Endometrium (tissue), 2 donors: Measurements from ENCODE around the gene CEP85L.
A peak's percentile ranks its signal among the peaks of the same experiment; 100 is the strongest.

ENCODE experiments used
- FAIRE-seq: peaks from 2 replicates; lab custom pipeline; 2012; peaks lifted over from hg19 to GRCh38; lab: Jason Lieb, UNC
- donor health status: control.
- donor health status: control.

CEP85L gene

DNA sequence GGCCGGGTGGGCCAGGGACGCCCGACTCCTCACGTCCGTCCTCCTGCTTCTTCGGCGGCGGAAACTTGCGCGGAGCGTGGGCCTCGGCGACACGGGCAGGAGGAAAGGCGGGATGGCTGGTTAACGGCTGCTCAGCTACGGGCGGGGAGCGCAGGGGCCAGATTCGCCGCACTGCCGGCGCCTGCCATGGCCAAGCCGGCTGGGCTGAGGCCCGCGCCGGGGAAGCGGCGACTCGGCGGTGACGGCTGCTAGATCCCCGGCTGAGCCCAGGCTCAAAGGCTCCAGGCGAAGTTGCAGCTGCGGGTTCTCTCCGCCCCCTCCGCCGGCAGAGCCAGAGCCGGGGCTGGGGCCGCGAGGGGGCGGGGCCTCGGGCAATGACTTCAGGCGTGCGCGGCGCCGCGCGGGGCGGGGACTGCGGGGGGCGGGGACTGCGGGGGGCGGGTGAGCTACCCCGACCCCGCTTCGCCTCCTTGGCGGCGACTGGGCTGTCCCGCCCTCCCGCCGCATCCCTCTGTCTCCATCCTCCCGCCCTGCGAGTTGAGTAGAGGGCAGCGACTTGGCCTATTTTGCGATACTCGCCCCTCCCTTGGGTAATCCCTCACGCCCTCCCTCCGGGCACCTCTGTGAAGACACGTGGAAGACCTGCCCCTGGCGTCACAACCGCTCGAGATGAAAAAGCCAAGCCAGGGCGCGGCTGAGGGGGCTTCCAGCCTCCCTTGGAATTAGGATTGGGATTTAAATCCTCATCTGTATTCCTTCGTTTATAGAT, at the start of gene CEP85L:
Gene CEP85L (minus strand): TSS at position 310 of the 769 bp plus-strand sequence. CDS start 322 bp downstream, outside the sequence.
- FAIRE-seq, result no peak

DNA sequence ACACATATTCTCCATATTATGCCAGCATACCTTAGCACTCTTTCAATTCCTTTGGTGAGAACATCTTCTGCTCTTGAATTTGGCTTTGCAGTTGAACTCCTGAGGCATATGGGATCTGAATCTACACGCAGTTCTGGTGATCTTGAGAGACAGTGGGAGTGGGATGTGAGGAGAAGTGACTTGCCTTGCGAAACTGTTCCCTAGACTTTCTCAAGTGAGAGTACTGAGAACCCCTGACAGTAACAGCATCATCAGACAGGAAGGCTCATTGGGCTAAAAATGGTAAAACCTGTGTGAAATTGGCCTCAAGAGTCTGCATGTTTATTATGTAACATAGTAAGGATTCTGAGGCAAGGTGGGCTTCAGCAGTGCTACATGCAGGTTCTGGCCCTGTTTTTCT, 49.1 kb upstream of the CEP85L start:
- no peak for FAIRE-seq

DNA sequence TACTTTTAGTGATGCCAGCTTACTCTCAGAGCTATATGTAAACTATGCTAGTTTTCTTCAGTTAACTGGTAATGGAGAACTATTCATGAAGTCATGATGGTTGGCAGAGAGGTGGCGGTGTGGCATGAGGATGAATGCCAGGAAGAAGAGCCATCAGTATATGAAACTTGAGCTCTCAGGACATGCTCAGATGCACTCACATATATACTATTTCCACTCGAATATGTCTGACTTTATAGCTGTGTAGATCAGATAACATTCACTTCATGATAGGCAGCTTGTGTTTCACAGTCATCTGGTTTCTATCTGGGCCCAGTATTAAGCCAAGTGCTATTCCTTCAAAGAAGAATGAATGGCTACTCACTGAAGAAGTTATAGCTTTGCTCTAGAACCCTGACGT, 46.2 kb upstream of the CEP85L start:
- no peak for FAIRE-seq

DNA sequence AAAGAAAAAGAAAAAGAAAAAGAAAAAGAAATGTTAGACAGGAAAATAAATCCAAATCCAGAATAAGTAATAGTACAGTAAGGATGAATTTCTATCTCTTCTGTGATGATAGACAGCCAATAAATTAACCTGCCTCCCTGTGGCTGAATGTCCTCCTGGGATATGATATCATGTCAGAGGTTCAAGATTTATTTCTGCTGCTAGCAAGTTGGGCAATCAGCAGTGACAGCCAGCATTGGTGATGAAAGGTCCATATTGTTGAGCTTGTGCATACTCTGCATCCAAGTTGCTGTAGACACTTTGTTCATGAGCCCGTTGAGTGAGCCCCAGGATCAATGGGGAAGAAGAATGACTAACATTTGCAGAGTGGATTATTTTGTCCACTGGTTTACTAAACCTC, 44.9 kb upstream of the CEP85L start:
- FAIRE-seq, result no peak

DNA sequence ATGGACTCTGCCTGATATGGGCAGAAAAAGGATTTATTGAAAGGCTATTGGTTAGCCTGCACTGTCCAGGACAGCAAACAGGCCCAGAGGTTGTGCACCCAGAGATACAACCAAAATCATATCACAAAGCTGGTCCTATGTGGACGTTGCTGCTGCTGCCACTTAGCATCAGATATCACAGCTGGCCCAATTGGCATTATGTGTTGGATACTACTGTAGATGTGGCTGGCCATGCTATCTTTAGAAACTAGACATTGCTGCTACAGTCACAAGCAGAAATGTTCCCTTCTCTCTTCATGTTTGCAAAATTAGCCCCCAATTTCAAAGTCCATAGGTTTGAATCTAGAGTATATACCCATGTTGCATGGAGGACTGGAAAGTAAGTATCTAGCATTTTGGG, 42.2 kb upstream of the CEP85L start:
- no peak for FAIRE-seq

DNA sequence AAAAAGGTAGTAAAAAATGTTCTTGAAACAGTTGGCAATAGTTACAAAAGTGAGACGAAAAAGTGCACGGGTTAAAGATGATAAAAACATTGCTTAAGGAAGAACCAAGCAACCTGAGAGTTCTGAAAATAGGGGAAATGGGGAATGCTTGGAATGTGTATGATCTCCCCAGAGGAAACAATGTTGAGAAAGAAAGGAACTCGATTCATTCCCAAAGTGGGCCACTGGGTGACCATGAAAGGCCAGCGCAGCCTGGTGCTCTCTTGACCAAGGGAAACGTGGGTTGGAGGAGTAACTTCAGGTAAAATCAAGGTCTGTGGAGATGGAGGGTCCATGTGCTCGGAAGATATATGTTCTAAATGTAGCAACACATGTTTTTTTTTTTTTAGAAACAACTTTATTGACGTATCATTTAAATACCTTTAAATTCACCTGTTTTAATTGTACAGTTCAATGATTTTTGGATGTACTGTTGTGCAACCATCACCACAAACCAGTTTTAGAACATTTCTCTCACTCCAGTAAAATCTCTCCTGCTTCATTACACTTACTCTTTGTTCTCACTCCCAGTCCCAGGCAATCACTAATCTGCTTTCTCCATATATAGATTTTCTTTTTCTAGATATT, 34.5 kb upstream of the CEP85L start:
- FAIRE-seq, result no peak

DNA sequence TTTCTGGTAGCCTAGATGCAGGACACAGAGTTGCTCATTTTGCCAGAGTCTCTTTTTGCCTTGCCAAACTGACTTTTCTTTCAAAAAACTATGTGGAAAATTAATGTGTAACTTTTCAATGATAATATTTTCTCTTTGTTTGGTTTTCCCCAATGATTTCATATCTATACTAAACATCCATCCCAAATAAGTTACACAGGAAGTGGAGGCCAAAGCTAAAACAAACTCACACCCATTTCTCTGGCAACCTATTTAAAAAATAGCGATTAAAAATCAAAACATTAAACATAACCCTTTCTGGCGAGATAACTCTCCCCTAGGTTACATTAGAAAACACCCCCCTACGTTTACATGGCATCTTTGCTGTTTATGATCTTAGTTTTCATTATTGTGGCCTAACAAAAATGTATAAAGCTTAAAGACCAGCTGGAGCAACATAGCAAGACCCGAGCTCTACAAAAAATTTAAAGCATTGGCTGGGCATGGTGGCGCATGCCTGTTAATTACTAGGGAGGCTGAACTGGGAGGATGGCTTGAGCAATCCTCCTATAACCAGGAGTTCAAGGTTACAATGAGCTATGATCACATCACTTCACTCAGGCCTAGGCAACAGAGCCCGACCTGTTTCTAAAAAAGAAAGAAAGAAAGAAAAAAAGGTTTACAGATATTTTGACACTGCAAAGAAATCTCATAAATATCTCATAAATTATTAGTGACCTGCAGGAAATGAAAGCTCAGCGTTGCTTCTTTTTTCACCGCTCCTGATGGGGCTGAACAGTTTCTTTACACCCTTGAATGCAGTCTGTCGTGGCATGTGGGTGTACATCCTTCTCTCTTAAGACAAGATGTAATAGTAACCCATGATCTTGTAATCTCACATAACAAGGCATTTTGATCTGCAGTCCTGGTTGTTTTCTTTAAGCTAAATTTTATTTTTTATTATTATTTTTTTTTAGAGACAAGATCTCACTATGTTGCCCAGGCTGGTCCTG, 32.8 kb upstream of the CEP85L start:
- no peak for FAIRE-seq

DNA sequence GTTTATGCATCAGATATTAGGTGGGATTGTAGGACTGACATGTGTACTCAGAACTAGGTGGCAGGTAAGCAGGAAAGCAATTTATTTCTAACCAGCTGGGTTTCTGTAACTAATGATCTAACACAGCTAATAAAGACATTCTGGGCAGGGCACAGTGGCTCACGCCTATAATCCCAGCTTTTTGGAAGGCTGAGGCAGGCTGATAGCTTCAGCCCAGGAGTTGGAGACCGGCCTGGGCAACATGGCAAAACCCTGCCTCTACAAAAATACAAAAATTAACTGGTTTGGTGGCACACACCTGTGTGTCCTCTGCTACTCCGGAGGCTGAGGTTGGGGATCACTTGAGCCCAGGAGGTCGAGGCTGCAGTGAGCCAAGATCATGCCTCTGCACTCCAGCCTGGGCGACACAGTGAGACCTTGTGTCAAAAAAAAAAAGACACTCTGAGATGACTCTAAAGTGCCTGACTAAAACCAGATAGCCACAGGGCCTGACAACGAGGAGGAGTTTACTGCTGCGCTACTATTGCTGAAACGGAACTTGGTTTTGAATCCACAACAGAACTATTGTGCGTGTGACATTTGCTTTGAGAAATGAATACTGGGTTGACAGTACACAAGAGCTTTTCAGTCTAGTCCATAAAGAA, 29.2 kb upstream of the CEP85L start:
- no peak for FAIRE-seq

DNA sequence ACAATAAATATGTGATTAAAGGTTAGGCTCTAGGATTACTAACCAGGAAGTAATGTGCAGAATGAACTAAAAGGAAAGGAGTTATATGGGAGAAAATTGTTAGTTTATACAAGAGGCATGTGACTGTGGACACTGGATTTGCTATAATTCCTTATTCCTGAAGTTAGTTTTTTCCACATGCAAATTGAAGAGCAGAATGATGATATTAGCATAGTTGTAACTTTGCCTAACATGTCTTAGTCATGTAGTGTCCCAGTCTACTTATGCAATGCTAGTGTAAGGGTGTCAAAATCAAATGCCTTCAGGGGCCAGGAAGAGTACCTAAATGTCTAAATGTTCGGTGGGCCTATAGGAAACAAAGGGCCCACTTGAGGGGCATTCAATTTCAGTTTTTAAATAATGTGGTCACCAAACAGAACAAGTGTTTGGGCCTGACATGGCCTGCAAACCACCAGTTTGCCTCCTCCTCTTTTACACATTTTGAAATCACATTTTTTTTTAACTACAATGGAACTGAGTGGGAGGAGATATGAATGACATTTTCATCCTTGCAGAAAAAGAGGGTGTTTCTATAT, 28.0 kb upstream of the CEP85L start:
- no peak for FAIRE-seq

DNA sequence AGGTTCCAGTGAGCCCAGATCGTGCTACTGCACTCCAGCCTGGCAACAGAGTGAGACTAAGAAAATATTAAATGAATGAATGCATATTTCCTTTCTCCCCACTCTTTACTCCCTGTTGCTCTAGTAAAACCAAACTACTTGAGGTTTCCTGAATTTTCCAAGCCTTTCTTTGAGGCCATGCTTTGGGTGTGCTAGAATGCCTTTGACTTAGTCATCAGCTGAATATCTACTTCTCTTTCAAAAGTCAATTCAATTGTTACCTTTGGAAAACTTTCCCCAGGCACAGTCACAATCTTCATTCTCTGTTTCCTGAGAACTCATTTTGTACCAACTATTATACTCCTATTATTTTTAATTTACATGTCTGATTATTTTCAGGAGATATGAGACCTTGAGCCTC, 27.5 kb upstream of the CEP85L start:
- no peak for FAIRE-seq

DNA sequence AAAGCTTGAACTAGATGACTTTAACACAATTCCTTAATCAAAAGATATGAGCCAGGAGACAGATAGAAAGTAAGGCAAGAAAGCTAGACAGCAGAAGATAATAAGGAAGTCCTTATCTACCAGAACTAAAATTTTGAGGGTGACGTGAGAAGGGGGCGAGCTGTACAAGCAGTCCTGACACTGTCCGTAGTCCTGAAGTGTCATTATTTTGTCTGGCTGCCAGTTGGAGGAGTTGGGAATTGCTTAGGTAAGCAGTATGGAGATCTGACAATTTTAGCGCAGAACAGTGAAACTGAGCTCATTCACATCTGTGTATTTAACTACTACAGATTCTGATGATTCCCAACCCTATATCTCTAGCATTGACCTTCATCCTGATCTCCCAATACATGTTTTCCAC, 25.8 kb upstream of the CEP85L start:
- FAIRE-seq, result no peak

DNA sequence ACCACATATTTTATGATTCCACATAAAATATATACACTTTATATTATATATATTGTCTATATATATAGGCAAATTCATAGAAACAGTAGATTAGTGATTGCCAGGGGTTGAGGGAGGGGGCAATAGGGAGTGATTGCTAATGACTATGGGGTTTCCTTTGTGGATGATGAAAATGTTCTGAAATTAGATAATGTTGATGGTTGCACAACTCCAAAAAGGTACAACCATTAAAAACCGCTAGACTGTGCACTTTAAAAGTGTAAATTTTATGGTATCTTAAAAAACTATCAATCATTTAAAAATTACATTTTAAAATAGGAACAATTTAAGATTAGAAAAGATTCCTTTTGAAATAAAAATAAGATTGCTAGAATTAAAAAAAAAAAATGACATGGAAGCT, 23.8 kb upstream of the CEP85L start:
- FAIRE-seq, result no peak

DNA sequence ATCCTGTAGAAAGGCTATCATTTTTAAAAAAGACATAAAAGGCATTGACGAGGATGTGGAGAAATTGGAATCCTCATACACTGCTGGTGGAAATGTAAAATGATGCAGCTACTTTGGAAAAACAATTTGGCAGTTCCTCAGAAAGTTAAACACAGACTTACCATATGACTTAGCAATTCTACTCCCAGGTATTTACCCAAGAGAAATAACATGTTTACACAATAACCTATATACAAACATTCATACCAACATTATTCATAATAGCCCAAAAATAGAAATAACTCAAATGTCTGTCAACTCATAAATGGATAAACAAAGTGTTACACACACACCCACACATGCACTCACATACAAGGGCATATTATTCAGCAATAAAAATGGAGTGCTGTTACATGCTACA, 23.4 kb upstream of the CEP85L start:
- no peak for FAIRE-seq

DNA sequence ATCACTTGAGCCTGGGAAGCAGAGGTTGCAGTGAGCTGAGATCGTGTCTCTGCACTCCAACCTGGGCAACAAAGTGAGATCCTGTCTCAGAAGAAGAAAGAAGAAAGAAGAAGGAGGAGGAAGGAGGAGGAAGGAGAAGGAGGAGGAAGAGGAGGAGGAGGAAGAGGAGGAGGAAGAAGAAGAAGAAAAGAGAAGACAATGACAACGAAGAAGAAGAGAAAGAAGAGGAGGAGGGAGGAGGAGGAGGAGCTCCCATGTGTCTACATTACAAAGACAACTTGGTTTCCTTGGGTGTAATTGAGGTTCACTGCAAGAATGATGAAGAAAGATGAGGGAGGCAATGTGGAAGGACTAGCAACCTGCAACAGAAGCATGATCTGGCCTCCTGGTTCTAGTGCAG, 21.3 kb upstream of the CEP85L start:
- FAIRE-seq, result no peak

DNA sequence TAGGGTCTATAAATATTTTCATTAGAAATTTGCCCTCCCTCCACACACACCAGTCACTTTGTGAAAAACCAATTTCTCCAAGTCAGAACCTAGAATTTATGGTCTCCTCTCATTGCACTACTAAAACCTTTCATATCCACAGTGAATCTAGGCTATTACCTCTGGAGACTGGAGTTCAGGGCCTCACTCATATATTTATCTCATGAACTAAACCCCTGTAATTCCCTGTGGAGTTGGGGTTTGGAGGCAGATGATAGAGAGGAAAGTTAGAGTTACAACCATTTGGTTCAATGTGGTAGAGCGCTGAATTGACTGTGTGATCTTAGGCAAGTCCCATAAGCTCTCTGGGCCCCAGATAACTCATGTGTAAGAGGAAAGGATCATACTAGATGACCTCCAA, 18.2 kb upstream of the CEP85L start:
- FAIRE-seq, result no peak

DNA sequence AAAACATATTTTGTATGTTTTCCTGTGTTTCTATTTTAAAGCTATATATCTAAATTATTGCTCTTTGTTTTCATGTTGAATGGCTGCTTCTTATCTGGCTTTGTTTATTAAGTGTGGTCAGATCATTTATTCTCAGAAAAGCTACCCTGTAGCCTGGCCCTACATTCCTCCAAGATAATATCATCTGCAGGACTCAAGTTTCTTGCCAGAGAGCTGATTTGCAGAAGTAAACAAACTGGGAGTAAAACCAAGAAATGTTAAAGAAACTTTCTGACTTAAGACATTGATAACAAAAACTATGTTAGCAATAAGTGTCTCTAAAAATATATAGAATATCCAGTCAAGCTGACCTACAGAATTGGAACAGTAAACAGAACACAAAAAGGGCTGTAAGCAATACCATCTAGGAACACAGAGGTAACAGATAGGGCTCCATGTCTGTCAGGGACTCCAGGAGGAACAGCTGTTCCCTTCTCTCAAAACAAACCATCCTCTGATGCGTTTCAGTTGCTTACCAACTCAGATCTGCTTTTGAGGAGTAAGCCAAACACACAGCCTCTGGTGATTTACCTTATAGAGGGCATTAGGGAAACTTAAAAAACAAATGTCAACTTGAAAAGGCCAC, 17.5 kb upstream of the CEP85L start:
- FAIRE-seq, result peak; percentile 98

DNA sequence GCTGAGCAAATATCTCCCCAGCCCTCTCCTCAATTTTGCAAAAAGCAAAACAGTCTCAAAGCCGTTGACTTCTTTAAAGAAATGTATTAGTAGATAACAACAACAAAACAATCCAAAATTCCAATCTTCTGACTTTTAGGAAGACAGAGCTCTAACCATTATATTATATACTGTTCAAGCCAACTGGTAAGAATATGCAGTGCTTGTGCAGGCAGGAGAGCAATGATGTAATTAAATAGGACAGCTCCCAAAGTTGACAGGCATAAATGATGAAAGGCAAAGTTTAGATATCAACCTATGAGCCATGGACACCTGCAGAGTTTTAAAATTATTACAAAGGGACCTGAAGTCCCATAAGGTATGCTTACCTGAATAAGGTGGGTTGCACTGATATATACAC, 16.6 kb upstream of the CEP85L start:
- FAIRE-seq, result no peak

DNA sequence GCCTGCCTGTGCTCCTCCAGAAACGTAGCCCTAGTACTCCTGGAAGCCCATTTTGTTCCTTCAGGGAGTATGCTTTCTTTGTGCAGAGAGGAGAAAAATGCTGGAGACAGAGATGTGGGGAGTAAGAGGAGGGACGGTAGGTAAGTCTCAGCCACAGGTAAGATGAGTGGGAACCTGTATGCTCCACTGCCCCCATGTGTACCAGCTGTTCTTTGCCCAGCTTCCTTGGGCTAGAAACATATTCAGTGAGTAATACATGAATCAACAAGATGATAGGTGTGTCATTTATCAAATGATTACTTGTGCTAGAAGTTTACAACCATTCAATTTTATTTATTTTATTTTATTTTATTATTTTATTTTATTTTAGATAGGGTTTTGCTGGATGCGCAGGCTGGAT, 13.6 kb upstream of the CEP85L start:
- no peak for FAIRE-seq

DNA sequence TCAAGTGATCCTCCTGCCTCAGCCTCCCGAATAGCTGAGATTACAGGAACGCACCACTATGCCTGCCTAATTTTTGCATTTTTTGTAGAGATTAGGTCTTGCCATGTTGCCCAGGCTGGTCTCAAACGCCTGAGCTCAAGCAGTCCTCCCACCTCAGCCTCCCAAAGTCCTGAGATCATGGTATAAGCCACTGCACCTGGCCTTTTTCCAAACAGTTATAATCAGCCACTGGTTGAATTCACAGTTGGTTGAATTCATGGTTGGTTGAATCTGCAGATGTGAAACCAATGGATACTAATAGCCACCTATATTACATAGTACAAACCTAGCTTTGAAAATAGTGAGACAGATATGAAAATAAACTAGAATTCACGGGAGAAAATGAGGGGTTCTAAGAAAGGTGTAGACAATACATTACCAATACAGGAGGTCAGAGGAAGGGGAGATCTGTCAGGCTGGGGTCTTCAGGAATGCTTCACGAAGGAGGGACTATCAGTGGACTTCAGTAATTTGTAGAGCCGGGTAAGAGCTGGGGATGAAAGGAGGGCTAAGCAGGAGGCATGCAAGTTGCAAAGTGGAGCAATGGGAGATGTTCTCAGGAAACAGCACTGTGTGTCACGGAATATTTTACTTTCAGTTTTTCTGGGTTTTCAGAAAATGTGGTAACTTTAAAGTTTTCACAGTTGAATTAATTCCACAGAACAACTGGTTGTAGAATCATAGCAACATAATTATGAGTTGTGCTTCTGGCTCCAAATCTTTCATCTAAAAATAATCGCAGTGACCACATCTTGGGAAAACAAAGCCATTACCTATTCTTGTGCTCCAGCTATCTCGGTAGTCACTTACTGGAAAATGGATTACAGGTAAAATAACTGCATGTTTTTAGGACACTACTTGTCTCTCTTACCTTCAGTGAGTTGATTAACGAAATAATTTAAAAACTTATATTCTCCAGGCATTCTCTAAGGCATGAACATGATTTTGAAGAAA, 12.9 kb upstream of the CEP85L start:
- no peak for FAIRE-seq

DNA sequence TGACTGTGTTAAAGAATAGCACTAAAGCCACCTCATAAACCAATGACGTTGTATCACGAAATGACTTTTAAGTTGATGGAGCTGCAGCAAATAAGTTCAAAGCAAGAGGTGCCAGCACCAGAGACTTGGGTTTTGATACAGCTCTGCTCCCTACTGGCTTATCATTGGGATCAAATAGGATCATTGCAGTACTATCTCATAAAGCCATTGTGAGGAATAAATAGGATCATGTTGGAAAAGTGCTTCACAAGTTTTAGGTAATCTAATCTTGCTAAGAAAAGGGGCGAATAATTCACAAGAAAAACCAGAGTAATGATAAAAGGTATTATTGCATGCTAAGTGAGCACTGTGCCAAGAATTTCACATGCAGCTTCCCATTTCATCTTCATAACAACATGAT, 10.4 kb upstream of the CEP85L start:
- no peak for FAIRE-seq
